ENCODE results near the gene RTL1.

GRCh38 chr14:100867631-100868315 is 35.7 kb downstream of the RTL1 start:
- TF ChIP-seq CTCF (IDR thresholded peaks at IDR 0.05; ENCODE audit: low read depth, low read length) = no peak
- no peak for TF ChIP-seq EZH2phosphoT487 (IDR thresholded peaks at IDR 0.05; ENCODE audit: low read depth)
